ENCODE measurements around the gene CYB5D1.
"Not testable (repeated sequence)": the region's sequence is repeated elsewhere in the genome, so short reads cannot be mapped to it uniquely, and the experiment has no call there.

The CYB5D1 gene, protein sequence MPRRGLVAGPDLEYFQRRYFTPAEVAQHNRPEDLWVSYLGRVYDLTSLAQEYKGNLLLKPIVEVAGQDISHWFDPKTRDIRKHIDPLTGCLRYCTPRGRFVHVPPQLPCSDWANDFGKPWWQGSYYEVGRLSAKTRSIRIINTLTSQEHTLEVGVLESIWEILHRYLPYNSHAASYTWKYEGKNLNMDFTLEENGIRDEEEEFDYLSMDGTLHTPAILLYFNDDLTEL

GRCh38 chr17:7857713-7858521 lies at the start of gene CYB5D1:
TSS of gene CYB5D1 (plus strand) at chr17:7858003. CDS start at chr17:7858135, 132 bp downstream.
- DNase-seq, result peak; percentile 60

- no peak for DNase-seq
Measured at GRCh38 chr17:7809086-7809790, 48.6 kb upstream of the CYB5D1 start.

GRCh38 chr17:7809791-7810343 lies 47.9 kb upstream of the CYB5D1 start:
- DNase-seq, result not testable (repeated sequence)

- no peak for DNase-seq
Measured at GRCh38 chr17:7811251-7811650, 46.6 kb upstream of the CYB5D1 start.

DNA sequence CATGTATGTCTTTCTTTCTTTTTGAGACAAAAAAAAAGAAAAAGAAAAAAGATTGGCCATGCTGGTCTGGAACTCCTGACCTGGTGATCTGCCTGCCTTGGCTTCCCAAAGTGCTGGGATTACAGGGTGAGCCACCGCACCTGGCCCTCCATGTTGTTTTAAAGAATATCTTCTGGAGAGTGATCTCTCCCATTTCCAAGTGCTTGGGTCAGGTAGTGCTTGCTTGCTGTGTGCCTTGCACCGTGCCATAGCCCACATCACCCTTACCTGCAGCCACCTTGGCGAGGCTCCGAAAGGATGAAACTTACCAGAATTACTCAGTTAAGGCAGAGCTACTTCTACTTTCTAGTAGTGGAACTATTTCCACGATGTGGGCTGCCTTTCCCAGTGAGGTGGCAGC lies 42.8 kb upstream of the CYB5D1 start:
- DNase-seq, result no peak

DNA sequence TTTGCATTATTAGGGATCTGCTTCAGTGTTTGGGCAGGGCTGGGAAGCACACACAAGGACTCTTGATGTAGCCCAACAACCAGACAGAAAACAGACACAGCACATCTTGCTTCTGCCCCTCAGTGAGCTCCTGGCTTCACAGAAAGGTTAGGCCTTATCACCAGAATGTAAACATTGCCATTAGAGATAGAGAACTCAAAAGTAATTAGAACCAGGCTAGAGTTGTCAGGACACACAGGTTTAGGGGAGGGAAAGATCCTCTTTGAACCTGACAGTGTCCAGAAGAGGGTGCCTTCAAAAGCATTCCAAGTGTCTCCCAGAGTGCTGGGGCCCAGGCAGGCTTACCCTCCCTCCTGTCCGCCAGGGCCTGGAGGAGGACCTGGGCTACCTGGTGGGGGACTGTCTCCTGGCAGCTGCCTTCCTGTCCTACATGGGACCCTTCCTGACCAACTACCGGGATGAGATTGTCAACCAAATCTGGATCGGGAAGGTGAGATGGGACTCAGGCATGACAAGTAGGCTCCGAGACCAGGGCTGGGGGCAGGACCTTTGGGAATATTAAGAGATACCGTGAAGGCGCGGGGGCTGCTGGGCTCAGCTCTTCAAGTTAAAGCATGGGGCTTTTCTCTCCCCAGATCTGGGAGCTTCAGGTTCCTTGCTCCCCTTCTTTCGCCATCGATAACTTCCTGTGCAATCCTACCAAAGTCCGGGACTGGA lies 40.7 kb upstream of the CYB5D1 start:
- DNase-seq, result no peak

GRCh38 chr17:7817643-7817964 lies 40.2 kb upstream of the CYB5D1 start:
- DNase-seq, result no peak

DNA sequence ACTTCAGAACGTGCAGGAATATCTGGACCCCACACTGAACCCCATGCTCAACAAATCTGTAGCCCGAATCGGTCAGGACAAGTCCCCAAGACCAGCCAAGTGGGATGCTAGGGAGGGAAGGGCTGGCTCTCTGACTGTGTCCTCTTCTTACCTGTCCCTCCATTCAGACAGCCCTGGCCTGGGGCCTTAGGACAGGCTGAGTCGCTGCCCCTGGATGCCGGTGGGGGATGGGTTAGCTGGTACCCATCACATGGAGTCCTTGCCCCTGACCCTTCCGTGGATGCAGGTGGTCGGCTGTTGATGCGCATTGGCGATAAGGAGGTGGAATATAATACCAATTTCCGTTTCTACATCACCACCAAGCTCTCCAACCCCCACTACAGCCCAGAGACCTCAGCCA lies 39.8 kb upstream of the CYB5D1 start:
- DNase-seq, result no peak

GRCh38 chr17:7818746-7819645 lies 38.8 kb upstream of the CYB5D1 start:
- DNase-seq, result no peak

DNA sequence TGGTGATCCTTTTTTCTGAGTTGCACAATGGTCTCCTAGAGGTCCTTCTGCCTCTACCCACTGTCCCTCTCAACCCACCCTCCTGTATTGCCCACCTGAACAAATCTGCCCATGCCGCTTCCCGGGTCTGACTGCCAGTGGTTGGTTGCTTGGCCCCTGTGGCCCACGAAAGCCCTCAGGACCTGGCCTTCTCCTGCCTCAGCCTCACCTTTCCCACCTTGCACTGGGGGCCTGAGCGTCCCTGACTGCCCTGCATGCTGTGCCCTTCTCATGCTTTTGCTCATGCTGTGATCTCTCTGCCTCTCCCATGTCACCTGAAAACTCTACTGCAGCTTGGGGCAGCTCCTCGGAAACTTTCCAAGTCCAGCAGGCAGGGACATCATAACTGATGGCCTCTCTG lies 37.6 kb upstream of the CYB5D1 start:
- no peak for DNase-seq

- DNase-seq, result no peak
Measured at GRCh38 chr17:7822126-7822525, 35.7 kb upstream of the CYB5D1 start.

DNA sequence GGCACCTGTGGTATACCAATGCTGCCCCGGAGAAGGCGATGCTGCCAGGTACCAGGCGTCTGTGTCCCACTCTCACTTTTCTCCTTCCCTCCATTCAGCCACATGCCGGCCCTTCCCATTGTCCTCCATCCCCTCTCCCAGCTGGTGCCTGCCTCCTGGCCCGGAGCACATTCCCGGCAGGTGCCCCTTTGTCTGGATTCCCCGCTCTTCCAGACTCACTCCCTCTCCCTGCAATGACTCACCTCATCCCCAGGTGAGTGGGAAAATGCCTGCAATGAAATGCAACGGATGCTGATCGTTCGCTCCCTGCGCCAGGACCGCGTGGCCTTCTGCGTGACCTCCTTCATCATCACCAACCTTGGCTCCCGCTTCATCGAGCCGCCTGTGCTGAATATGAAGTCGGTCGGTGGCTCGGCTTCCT lies 34.2 kb upstream of the CYB5D1 start:
- DNase-seq, result no peak

DNA sequence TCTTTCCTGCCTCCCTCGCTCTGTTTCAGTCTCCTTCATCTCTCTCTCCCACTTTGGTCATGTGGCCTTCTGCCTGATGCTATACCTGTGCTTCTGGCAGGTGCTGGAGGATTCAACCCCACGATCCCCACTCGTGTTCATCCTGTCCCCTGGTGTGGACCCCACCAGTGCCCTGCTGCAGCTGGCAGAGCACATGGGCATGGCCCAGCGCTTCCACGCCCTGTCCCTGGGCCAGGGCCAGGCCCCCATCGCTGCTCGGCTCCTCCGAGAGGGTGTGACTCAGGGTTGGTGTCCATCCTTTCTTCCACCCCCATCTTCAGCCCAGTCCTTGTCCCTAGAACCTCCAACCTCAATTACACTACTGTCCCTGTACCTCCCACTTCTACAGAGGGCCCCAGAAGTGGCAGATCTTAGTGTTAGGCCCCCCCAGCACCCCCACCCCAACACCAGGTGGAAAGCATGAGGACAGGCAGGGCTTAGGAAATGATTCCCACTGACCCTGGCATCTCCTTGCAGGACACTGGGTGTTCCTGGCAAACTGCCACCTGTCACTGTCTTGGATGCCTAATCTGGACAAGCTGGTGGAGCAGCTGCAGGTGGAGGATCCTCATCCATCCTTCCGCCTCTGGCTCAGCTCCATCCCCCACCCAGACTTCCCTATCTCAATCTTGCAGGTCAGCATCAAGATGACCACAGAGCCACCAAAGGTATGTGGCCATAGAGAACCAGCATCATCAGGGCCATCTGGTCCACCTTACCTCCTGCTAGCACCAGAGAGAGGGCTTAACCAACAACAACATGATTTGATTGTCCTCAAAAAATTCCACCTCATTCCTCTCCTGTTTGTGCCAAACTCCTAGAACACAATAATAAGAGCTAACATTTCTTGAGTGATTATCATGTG lies 33.5 kb upstream of the CYB5D1 start:
- DNase-seq, result no peak

DNA sequence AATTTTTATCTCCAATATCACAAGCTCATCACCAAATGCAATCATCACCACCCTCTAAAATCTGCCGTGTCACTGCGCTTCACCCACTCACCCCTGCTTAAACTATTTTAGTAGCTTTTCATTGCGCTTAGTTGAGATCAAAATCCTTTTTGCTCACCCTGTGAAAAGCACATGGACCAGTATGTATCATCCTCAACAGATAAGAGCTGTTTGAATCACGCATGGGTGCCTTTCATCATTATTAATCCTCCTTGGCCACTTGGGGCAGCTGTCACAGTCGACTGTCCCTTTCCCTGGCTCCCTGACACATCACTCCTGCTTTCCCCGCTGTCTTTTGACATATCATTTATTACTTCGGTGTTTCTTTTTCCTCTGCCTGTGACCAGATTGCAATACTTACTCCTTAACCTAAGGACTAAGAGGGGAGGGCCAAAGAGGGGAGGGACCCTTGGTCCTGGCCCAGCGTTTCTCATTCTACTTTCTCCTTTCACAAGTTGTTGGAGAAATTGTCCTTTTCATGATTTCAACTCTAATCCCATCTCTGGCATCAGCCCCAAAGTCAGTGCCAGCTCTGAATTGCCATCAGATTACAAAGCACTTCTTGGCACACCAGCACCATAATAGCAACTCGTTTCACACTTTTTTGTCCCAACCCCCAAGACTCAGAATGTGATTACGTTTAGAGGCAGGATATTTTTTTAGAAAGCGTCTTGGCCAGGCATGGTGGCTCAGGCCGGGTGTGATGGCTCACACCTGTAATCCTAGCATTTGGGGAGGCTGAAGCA lies 32.4 kb upstream of the CYB5D1 start:
- DNase-seq, result no peak

DNA sequence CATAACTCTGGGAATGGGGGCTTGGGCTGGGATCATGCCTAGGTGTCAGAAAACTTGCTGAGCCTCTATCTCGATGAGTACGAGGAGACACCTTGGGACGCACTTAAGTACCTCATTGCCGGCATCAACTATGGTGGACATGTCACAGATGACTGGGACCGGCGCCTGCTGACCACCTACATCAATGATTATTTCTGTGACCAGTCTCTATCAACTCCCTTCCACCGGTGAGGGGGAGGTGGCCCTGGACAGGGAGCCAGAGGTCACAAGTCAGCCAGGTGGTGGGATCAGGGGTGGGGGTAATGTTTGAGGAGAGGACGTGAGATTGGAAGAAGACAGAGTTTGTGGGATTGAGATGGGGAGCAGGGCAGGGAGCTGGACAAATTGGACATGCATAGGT lies 27.2 kb upstream of the CYB5D1 start:
- DNase-seq, result no peak

- DNase-seq, result no peak
Measured at GRCh38 chr17:7831233-7831632, 26.6 kb upstream of the CYB5D1 start.

GRCh38 chr17:7832431-7832830 lies 25.4 kb upstream of the CYB5D1 start:
- DNase-seq, result no peak

DNA sequence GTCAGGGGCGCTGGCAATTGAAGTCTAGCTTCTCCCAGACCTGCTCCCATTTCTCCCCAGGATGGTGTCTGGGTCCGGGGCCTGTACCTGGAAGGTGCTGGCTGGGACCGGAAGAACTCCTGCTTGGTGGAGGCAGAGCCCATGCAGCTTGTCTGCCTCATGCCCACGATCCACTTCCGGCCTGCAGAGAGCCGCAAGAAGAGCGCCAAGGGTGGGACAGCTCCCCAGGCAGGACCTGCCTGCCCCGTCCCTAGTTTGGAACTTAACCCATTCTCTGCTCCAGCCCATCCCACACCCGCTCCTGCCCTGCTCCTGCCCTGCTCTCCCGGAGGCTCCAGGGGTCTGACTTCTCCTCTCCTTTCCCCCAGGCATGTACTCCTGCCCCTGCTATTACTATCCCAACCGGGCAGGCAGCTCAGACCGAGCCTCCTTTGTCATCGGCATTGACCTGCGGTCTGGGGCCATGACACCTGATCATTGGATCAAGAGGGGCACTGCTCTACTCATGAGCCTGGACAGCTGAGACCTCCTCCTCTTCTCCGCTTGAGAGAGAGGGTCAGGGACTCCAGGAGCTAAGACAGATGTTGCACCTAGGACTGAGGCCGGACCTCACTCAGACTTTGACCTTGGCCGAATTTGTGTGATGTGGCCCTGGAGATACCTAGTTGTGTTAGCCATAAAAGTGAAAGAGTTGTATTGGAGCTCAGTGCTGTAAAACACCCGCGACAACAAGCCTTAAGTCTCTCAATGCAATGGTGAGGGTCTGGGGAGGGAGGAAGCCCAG lies 24.6 kb upstream of the CYB5D1 start:
- no peak for DNase-seq
